HEK293 (cell line): ENCODE data around the gene MED29.

Experiments used
- HOXA7 ChIP-seq: sonication (generic); formaldehyde crosslinking; IDR thresholded peaks from 2 replicates; pipeline ENCODE4 v1.8.1; 2022; ENCODE audit warnings: missing genetic modification reagents, borderline replicate concordance
- KLF16 ChIP-seq: fragments of 450-650 bp; formaldehyde crosslinking; IDR thresholded peaks from 2 replicates; pipeline ENCODE4 v1.5.1; 2017; ENCODE audit warnings: missing biosample characterization, missing genetic modification characterization
- OSR2 ChIP-seq: fragments of 450-650 bp; formaldehyde crosslinking; IDR thresholded peaks from 2 replicates; pipeline ENCODE4 v1.5.1; 2016; ENCODE audit warnings: missing biosample characterization, missing genetic modification characterization
- SCRT2 ChIP-seq: fragments of 450-650 bp; formaldehyde crosslinking; IDR thresholded peaks from 2 replicates; pipeline ENCODE4 v1.5.1; 2016; ENCODE audit warnings: missing biosample characterization, missing genetic modification characterization
- SETDB1 ChIP-seq: IDR thresholded peaks from one replicate; pipeline ENCODE4 v1.6.1; 2017; ENCODE audit warnings: mild to moderate bottlenecking, low read length, moderate library complexity, mixed read lengths; ENCODE audit not compliant: insufficient read length
- ZBTB17 ChIP-seq: fragments of 450-650 bp; formaldehyde crosslinking; IDR thresholded peaks from 2 replicates; pipeline ENCODE4 v1.5.1; 2016; ENCODE audit warnings: missing biosample characterization, missing genetic modification characterization
- ZBTB6 ChIP-seq: fragments of 450-650 bp; formaldehyde crosslinking; IDR thresholded peaks from 2 replicates; pipeline ENCODE4 v1.5.1; 2017; ENCODE audit warnings: missing biosample characterization, missing genetic modification characterization
- ZFP37 ChIP-seq: fragments of 450-650 bp; formaldehyde crosslinking; IDR thresholded peaks from 2 replicates; pipeline ENCODE4 v1.5.1; 2016; ENCODE audit warnings: missing biosample characterization, missing genetic modification characterization
- ZIC2 ChIP-seq: fragments of 450-650 bp; formaldehyde crosslinking; IDR thresholded peaks from 2 replicates; pipeline ENCODE4 v1.5.1; 2016; ENCODE audit warnings: missing biosample characterization, missing genetic modification characterization
- ZNF132 ChIP-seq: fragments of 450-650 bp; formaldehyde crosslinking; IDR thresholded peaks from 2 replicates; pipeline ENCODE4 v1.5.1; 2017; ENCODE audit warnings: missing biosample characterization, missing genetic modification characterization, borderline replicate concordance
- ZNF138 ChIP-seq: fragments of 450-650 bp; formaldehyde crosslinking; IDR thresholded peaks from 2 replicates; pipeline ENCODE4 v1.5.1; 2016; ENCODE audit warnings: missing biosample characterization, missing genetic modification characterization, borderline replicate concordance
- ZNF155 ChIP-seq: fragments of 450-650 bp; formaldehyde crosslinking; IDR thresholded peaks from 2 replicates; pipeline ENCODE4 v1.5.1; 2016; ENCODE audit warnings: missing biosample characterization, missing genetic modification characterization
- ZNF221 ChIP-seq: fragments of 450-650 bp; formaldehyde crosslinking; IDR thresholded peaks from 2 replicates; pipeline ENCODE4 v1.5.1; 2017; ENCODE audit warnings: missing biosample characterization, missing genetic modification characterization, borderline replicate concordance
- ZNF24 ChIP-seq: fragments of 450-650 bp; formaldehyde crosslinking; IDR thresholded peaks from 2 replicates; pipeline ENCODE4 v1.5.1; 2016; ENCODE audit warnings: missing biosample characterization, missing genetic modification characterization
- ZNF248 ChIP-seq: fragments of 450-650 bp; formaldehyde crosslinking; IDR thresholded peaks from 2 replicates; pipeline ENCODE4 v1.5.1; 2017; ENCODE audit warnings: missing biosample characterization, missing genetic modification characterization
- ZNF366 ChIP-seq: fragments of 450-650 bp; formaldehyde crosslinking; conservative IDR thresholded peaks from 2 replicates; pipeline ENCODE4 v1.5.1; 2016; ENCODE audit warnings: missing biosample characterization, missing genetic modification characterization
- ZNF404 ChIP-seq: fragments of 450-650 bp; formaldehyde crosslinking; IDR thresholded peaks from 2 replicates; pipeline ENCODE4 v1.5.1; 2017; ENCODE audit warnings: missing biosample characterization, missing genetic modification characterization
- ZNF449 ChIP-seq: fragments of 450-650 bp; formaldehyde crosslinking; IDR thresholded peaks from 2 replicates; pipeline ENCODE4 v1.5.1; 2017; ENCODE audit warnings: missing biosample characterization, mild to moderate bottlenecking, missing genetic modification characterization, moderate library complexity
- ZNF580 ChIP-seq: fragments of 450-650 bp; formaldehyde crosslinking; IDR thresholded peaks from 2 replicates; pipeline ENCODE4 v1.5.1; 2016; ENCODE audit warnings: missing biosample characterization, missing genetic modification characterization
- ZNF600 ChIP-seq: fragments of 450-650 bp; formaldehyde crosslinking; IDR thresholded peaks from 2 replicates; pipeline ENCODE4 v1.5.1; 2016; ENCODE audit warnings: missing biosample characterization, missing genetic modification characterization
- ZNF623 ChIP-seq: fragments of 450-650 bp; formaldehyde crosslinking; IDR thresholded peaks from 2 replicates; pipeline ENCODE4 v1.5.1; 2016; ENCODE audit warnings: missing biosample characterization, missing genetic modification characterization
- ZNF629 ChIP-seq: fragments of 450-650 bp; formaldehyde crosslinking; IDR thresholded peaks from 2 replicates; pipeline ENCODE4 v1.5.1; 2017; ENCODE audit warnings: missing biosample characterization, missing genetic modification characterization
- ZNF658 ChIP-seq: fragments of 450-650 bp; formaldehyde crosslinking; IDR thresholded peaks from 2 replicates; pipeline ENCODE4; 2016; ENCODE audit warnings: missing biosample characterization, missing genetic modification characterization
- ZNF670 ChIP-seq: fragments of 450-650 bp; formaldehyde crosslinking; IDR thresholded peaks from 2 replicates; pipeline ENCODE4 v1.5.1; 2016; ENCODE audit warnings: missing biosample characterization, missing genetic modification characterization, low read depth
- ZNF692 ChIP-seq: fragments of 450-650 bp; formaldehyde crosslinking; IDR thresholded peaks from 2 replicates; pipeline ENCODE4 v1.5.1; 2016; ENCODE audit warnings: missing biosample characterization, missing genetic modification characterization
- ZNF704 ChIP-seq: fragments of 450-650 bp; formaldehyde crosslinking; IDR thresholded peaks from 2 replicates; pipeline ENCODE4 v1.5.1; 2016; ENCODE audit warnings: missing biosample characterization, missing genetic modification characterization
- ZNF76 ChIP-seq: fragments of 450-650 bp; formaldehyde crosslinking; IDR thresholded peaks from 2 replicates; pipeline ENCODE4; 2016; ENCODE audit warnings: low read depth, missing biosample characterization, missing genetic modification characterization, borderline replicate concordance
- ZNF768 ChIP-seq: fragments of 450-650 bp; formaldehyde crosslinking; IDR thresholded peaks from 2 replicates; pipeline ENCODE4 v1.5.1; 2018; ENCODE audit warnings: missing biosample characterization, mild to moderate bottlenecking, missing genetic modification characterization
- ZNF785 ChIP-seq: fragments of 450-650 bp; formaldehyde crosslinking; IDR thresholded peaks from 2 replicates; pipeline ENCODE4 v1.5.1; 2016; ENCODE audit warnings: missing biosample characterization, missing genetic modification characterization

Gene MED29

GRCh38 chr19:39430675-39431593, 39.8 kb downstream of the MED29 start (continued):
- peak; percentile 75; the same call in 1 of the 2 replicates for TF ChIP-seq ZNF692 (tag by site-specific recombination)
- TF ChIP-seq SETDB1: no peak
- TF ChIP-seq ZNF658 (tag by site-specific recombination): no peak
- TF ChIP-seq ZNF76 (tag by site-specific recombination): peak; percentile 62; the same call in 1 of the 2 replicates
- no peak for TF ChIP-seq ZNF138 (tag by site-specific recombination)
- TF ChIP-seq ZBTB6: peak; percentile 62; the same call in 1 of the 2 replicates
- peak; percentile 99 for TF ChIP-seq ZNF629 (tag by site-specific recombination)
- no peak for TF ChIP-seq HOXA7 (CRISPR knock-in tag)
- TF ChIP-seq ZNF623 (tag by site-specific recombination): 0 out of 2 replicates have a peak, but pooled peaks have one; percentile 14
- TF ChIP-seq ZNF580 (tag by site-specific recombination): no peak
- no peak for TF ChIP-seq ZNF155
- no peak for TF ChIP-seq ZNF248 (tag by site-specific recombination)
- TF ChIP-seq ZNF704 (tag by site-specific recombination): no peak
- peak; percentile 91 for TF ChIP-seq ZBTB17 (tag by site-specific recombination)
- no peak for TF ChIP-seq ZNF132 (tag by site-specific recombination)
- TF ChIP-seq ZNF404 (tag by site-specific recombination): no peak
- TF ChIP-seq ZNF670 (tag by site-specific recombination): no peak
- peak; percentile 100 for TF ChIP-seq ZNF600 (tag by site-specific recombination)
- no peak for TF ChIP-seq SCRT2 (tag by site-specific recombination)
- no peak for TF ChIP-seq ZNF785 (tag by site-specific recombination)
- peak; percentile 93 for TF ChIP-seq ZNF449 (tag by site-specific recombination)
- peak; percentile 79; the same call in 1 of the 2 replicates for TF ChIP-seq ZNF24
- TF ChIP-seq ZNF768 (tag by site-specific recombination): 0 out of 2 replicates have a peak, but pooled peaks have one; percentile 8
- TF ChIP-seq OSR2 (tag by site-specific recombination): peak; percentile 54; the same call in 1 of the 2 replicates
- TF ChIP-seq ZNF221 (tag by site-specific recombination): no peak
- peak; percentile 97 for TF ChIP-seq ZFP37 (tag by site-specific recombination)
- 0 out of 2 replicates have a peak, but pooled peaks have one; percentile 16 for TF ChIP-seq KLF16 (tag by site-specific recombination)
- no peak for TF ChIP-seq ZIC2 (tag by site-specific recombination)
- TF ChIP-seq ZNF366 (tag by site-specific recombination): peak; percentile 76
